WTC11 (cell line): ENCODE data around the gene MAPKAP1. TPM values are rescaled to one million over a fixed set of nuclear protein-coding genes. Genes with fewer than 3 reads are reported as not detected.
A peak's percentile ranks its signal among the peaks of the same experiment; 100 is the strongest.

Experiments
- ATF1 ChIP-seq: sonication (generic); formaldehyde crosslinking; IDR thresholded peaks from 2 replicates; pipeline ENCODE4 v1.8.1; 2023; ENCODE audit warnings: mild to moderate bottlenecking, moderate library complexity, missing genetic modification reagents
- ATF2 ChIP-seq: sonication (generic); formaldehyde crosslinking; IDR thresholded peaks from 2 replicates; pipeline ENCODE4 v1.8.1; 2022; ENCODE audit warnings: low read depth, missing genetic modification reagents, borderline replicate concordance
- CBFB ChIP-seq: sonication (generic); formaldehyde crosslinking; IDR thresholded peaks from 2 replicates; pipeline ENCODE4 v1.8.1; 2022; ENCODE audit warnings: mild to moderate bottlenecking, low read depth, missing genetic modification reagents
- CREM ChIP-seq: sonication (generic); formaldehyde crosslinking; IDR thresholded peaks from 2 replicates; pipeline ENCODE4 v1.8.1; 2022; ENCODE audit warnings: mild to moderate bottlenecking, missing genetic modification reagents, moderate library complexity
- ESRRA ChIP-seq: sonication (generic); formaldehyde crosslinking; IDR thresholded peaks from 2 replicates; pipeline ENCODE4 v1.8.1; 2022; ENCODE audit warnings: mild to moderate bottlenecking, missing genetic modification reagents, borderline replicate concordance
- ETV6 ChIP-seq: sonication (generic); formaldehyde crosslinking; IDR thresholded peaks from 2 replicates; pipeline ENCODE4 v1.8.1; 2022; ENCODE audit warnings: mild to moderate bottlenecking, missing genetic modification reagents
- GRHL2 ChIP-seq: fragments of 250-450 bp; sonication (Bioruptor Pico); IDR thresholded peaks from 2 replicates; pipeline ENCODE4 v1.8.0; 2022; ENCODE audit warnings: mild to moderate bottlenecking, moderate library complexity; ENCODE audit not compliant: insufficient replicate concordance, severe bottlenecking
- GTF2I ChIP-seq: fragments of 250-450 bp; sonication (Bioruptor Pico); conservative IDR thresholded peaks from 2 replicates; pipeline ENCODE4 v1.4.0; 2021; ENCODE audit warnings: mild to moderate bottlenecking
- HMGA2 ChIP-seq: fragments of 250-450 bp; sonication (Bioruptor Pico); IDR thresholded peaks from 2 replicates; pipeline ENCODE4 v1.4.0; 2021; ENCODE audit warnings: mild to moderate bottlenecking, moderate library complexity
- HMGXB4 ChIP-seq: sonication (generic); formaldehyde crosslinking; IDR thresholded peaks from 2 replicates; pipeline ENCODE4 v1.8.1; 2023; ENCODE audit warnings: mild to moderate bottlenecking, moderate library complexity, missing genetic modification reagents
- JAZF1 ChIP-seq: fragments of 250-450 bp; sonication (Bioruptor Pico); IDR thresholded peaks from 2 replicates; pipeline ENCODE4 v1.9.0; 2021; ENCODE audit warnings: moderate library complexity, mild to moderate bottlenecking, inconsistent platforms
- JUN ChIP-seq: sonication (generic); formaldehyde crosslinking; IDR thresholded peaks from 2 replicates; pipeline ENCODE4 v1.8.0; 2023; ENCODE audit warnings: mild to moderate bottlenecking, missing genetic modification reagents
- MYBL2 ChIP-seq: sonication (generic); formaldehyde crosslinking; IDR thresholded peaks from 2 replicates; pipeline ENCODE4 v1.8.1; 2023; ENCODE audit warnings: mild to moderate bottlenecking, moderate library complexity, missing genetic modification reagents
- NFE2L1 ChIP-seq: sonication (generic); formaldehyde crosslinking; IDR thresholded peaks from 2 replicates; pipeline ENCODE4 v1.8.1; 2023; ENCODE audit warnings: missing genetic modification reagents
- NFYB ChIP-seq: sonication (generic); formaldehyde crosslinking; conservative IDR thresholded peaks from 2 replicates; pipeline ENCODE4 v1.8.0; 2022; ENCODE audit warnings: low read depth, missing genetic modification reagents
- NR3C1 ChIP-seq: sonication (generic); formaldehyde crosslinking; conservative IDR thresholded peaks from 2 replicates; pipeline ENCODE4 v1.8.1; 2023; ENCODE audit warnings: low read depth, mild to moderate bottlenecking, missing genetic modification reagents
- OVOL2 ChIP-seq: fragments of 250-450 bp; sonication (Bioruptor Pico); IDR thresholded peaks from 2 replicates; pipeline ENCODE4 v1.9.0; 2021; ENCODE audit warnings: mild to moderate bottlenecking, borderline replicate concordance
- TCF7 ChIP-seq: sonication (generic); formaldehyde crosslinking; IDR thresholded peaks from 2 replicates; pipeline ENCODE4 v1.8.0; 2022; ENCODE audit warnings: mild to moderate bottlenecking, low read depth, missing genetic modification reagents, moderate library complexity
- TEAD1 ChIP-seq: sonication (generic); formaldehyde crosslinking; IDR thresholded peaks from 2 replicates; pipeline ENCODE4 v1.8.0; 2022; ENCODE audit warnings: mild to moderate bottlenecking, missing genetic modification reagents
- TP53 ChIP-seq: sonication (generic); formaldehyde crosslinking; IDR thresholded peaks from 2 replicates; pipeline ENCODE4 v1.8.1; 2023; ENCODE audit warnings: mild to moderate bottlenecking, missing genetic modification reagents
- ZNF219 ChIP-seq: sonication (generic); formaldehyde crosslinking; IDR thresholded peaks from 2 replicates; pipeline ENCODE4 v1.8.0; 2023; ENCODE audit warnings: missing genetic modification reagents, mild to moderate bottlenecking, borderline replicate concordance
- ZNF671 ChIP-seq: fragments of 250-450 bp; sonication (Bioruptor Pico); IDR thresholded peaks from 2 replicates; pipeline ENCODE4 v1.8.0; 2021; ENCODE audit warnings: mild to moderate bottlenecking
- ZSCAN18 ChIP-seq: fragments of 250-450 bp; sonication (Bioruptor Pico); IDR thresholded peaks from 2 replicates; pipeline ENCODE4 v2.1.2; 2022; ENCODE audit warnings: mild to moderate bottlenecking, moderate library complexity
- total RNA-seq: library from RNA; stranded (reverse); gene quantifications from 3 replicates; pipeline ENCODE4 v1.2.3, GENCODE V29; 2021
- TF ChIP-seq, protein P1 (sequence below): sonication (generic); formaldehyde crosslinking; IDR thresholded peaks from 2 replicates; pipeline ENCODE4 v1.8.0; 2023; ENCODE audit warnings: missing genetic modification reagents
- TF ChIP-seq, protein P2 (sequence below): sonication (generic); formaldehyde crosslinking; IDR thresholded peaks from 2 replicates; pipeline ENCODE4 v1.8.0; 2023; ENCODE audit warnings: mild to moderate bottlenecking, missing genetic modification reagents
- TF ChIP-seq, protein P3 (sequence below): sonication (generic); formaldehyde crosslinking; IDR thresholded peaks from 2 replicates; pipeline ENCODE4 v1.8.1; 2023; ENCODE audit warnings: mild to moderate bottlenecking, missing genetic modification reagents

The MAPKAP1 gene
- total RNA-seq, 1 experiment from 2014 or later = 111 TPM

GRCh38 chr9:125746017-125746773 lies 39.2 kb upstream of the MAPKAP1 start (continued):
- TF ChIP-seq, protein P1, sequence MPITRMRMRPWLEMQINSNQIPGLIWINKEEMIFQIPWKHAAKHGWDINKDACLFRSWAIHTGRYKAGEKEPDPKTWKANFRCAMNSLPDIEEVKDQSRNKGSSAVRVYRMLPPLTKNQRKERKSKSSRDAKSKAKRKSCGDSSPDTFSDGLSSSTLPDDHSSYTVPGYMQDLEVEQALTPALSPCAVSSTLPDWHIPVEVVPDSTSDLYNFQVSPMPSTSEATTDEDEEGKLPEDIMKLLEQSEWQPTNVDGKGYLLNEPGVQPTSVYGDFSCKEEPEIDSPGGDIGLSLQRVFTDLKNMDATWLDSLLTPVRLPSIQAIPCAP (CRISPR knock-in tag) = peak; percentile 96
- TF ChIP-seq ZSCAN18 (CRISPR knock-in tag) = no peak
- TF ChIP-seq ZNF219 = 0 out of 2 replicates have a peak, but pooled peaks have one; percentile 56
- no peak for TF ChIP-seq JAZF1
- no peak for TF ChIP-seq HMGA2 (CRISPR knock-in tag)
- peak; percentile 85 for TF ChIP-seq CREM
- TF ChIP-seq, protein P2, sequence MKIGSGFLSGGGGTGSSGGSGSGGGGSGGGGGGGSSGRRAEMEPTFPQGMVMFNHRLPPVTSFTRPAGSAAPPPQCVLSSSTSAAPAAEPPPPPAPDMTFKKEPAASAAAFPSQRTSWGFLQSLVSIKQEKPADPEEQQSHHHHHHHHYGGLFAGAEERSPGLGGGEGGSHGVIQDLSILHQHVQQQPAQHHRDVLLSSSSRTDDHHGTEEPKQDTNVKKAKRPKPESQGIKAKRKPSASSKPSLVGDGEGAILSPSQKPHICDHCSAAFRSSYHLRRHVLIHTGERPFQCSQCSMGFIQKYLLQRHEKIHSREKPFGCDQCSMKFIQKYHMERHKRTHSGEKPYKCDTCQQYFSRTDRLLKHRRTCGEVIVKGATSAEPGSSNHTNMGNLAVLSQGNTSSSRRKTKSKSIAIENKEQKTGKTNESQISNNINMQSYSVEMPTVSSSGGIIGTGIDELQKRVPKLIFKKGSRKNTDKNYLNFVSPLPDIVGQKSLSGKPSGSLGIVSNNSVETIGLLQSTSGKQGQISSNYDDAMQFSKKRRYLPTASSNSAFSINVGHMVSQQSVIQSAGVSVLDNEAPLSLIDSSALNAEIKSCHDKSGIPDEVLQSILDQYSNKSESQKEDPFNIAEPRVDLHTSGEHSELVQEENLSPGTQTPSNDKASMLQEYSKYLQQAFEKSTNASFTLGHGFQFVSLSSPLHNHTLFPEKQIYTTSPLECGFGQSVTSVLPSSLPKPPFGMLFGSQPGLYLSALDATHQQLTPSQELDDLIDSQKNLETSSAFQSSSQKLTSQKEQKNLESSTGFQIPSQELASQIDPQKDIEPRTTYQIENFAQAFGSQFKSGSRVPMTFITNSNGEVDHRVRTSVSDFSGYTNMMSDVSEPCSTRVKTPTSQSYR = peak; percentile 98
- TF ChIP-seq GTF2I (CRISPR knock-in tag) = no peak
- peak; percentile 76 for TF ChIP-seq NFYB (CRISPR knock-in tag)
- TF ChIP-seq JUN (CRISPR knock-in tag) = peak; percentile 78; the same call in 1 of the 2 replicates
- TF ChIP-seq ZNF671 (CRISPR knock-in tag) = no peak
- TF ChIP-seq ATF1 = 0 out of 2 replicates have a peak, but pooled peaks have one; percentile 75
- peak; percentile 99 for TF ChIP-seq NFE2L1 (CRISPR knock-in tag)
- TF ChIP-seq ETV6 (CRISPR knock-in tag) = peak; percentile 99
- TF ChIP-seq GRHL2 = no peak
- peak; percentile 97 for TF ChIP-seq CBFB (CRISPR knock-in tag)
- peak; percentile 79 for TF ChIP-seq ESRRA (CRISPR knock-in tag)
- TF ChIP-seq OVOL2 = no peak
- TF ChIP-seq HMGXB4 (CRISPR knock-in tag) = peak; percentile 62
- TF ChIP-seq, protein P3, sequence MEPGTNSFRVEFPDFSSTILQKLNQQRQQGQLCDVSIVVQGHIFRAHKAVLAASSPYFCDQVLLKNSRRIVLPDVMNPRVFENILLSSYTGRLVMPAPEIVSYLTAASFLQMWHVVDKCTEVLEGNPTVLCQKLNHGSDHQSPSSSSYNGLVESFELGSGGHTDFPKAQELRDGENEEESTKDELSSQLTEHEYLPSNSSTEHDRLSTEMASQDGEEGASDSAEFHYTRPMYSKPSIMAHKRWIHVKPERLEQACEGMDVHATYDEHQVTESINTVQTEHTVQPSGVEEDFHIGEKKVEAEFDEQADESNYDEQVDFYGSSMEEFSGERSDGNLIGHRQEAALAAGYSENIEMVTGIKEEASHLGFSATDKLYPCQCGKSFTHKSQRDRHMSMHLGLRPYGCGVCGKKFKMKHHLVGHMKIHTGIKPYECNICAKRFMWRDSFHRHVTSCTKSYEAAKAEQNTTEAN (CRISPR knock-in tag) = peak; percentile 92
- TF ChIP-seq NR3C1 = peak; percentile 96
- peak; percentile 98 for TF ChIP-seq TP53 (CRISPR knock-in tag)
- peak; percentile 99 for TF ChIP-seq MYBL2 (CRISPR knock-in tag)
- TF ChIP-seq TEAD1 (CRISPR knock-in tag) = peak; percentile 96
- TF ChIP-seq ATF2 (CRISPR knock-in tag) = peak; percentile 70; the same call in 1 of the 2 replicates
- peak; percentile 92 for TF ChIP-seq TCF7
